ENCODE results near the gene SDK1.

GRCh38 chr7:3380034-3380433 lies 79.0 kb downstream of the SDK1 start:
- TF ChIP-seq CTCF (IDR thresholded peaks at IDR 0.05) (no peak), POLR2A (IDR thresholded peaks at IDR 0.05) (no peak)
